Uterus (tissue), 2 donors: ENCODE measurements around the gene SDC1.

Experiments used
- CTCF ChIP-seq, 4 experiments: fragments of 200-600 bp in 2 of 4; fragments of 450-650 bp in 2 of 4; sonication (generic) in 2 of 4; IDR thresholded peaks; one replicate each; pipeline ENCODE4 v1.5.1; 2016 to 2019; ENCODE audit warnings: antibody characterized with exemption in 4 of 4, mild to moderate bottlenecking in 2 of 4, moderate library complexity in 1 of 4
- POLR2A ChIP-seq, 2 donors: fragments of 450-650 bp; IDR thresholded peaks; one replicate each; pipeline ENCODE4 v1.6.1; 2016; ENCODE audit warnings: antibody characterized with exemption in 2 of 2, mild to moderate bottlenecking in 1 of 2, moderate library complexity in 1 of 2

GRCh38 chr2:20227894-20228505 is 3.1 kb upstream of the SDC1 start:
- TF ChIP-seq CTCF (IDR thresholded peaks at IDR 0.05): no peak
- TF ChIP-seq POLR2A (IDR thresholded peaks at IDR 0.05): no peak
